Mucosa of stomach (tissue), 1 donor: ENCODE results near the gene KBTBD13.

Experiments
- H3K27me3 ChIP-seq: one replicate; pipeline ENCODE4 v1.7.0; 2013; ENCODE audit warnings: mild to moderate bottlenecking, low read length; ENCODE audit not compliant: control insufficient read depth, insufficient read depth
- H3K36me3 ChIP-seq: one replicate; pipeline ENCODE4 v1.7.0; 2013; ENCODE audit warnings: low read length; ENCODE audit not compliant: control insufficient read depth, insufficient read depth
- H3K4me1 ChIP-seq: one replicate; pipeline ENCODE4 v1.7.0; 2013; ENCODE audit warnings: mild to moderate bottlenecking, low read length; ENCODE audit not compliant: control insufficient read depth, insufficient read depth
- H3K4me3 ChIP-seq: one replicate; pipeline ENCODE4 v1.7.0; 2013; ENCODE audit warnings: low read length
- H3K9ac ChIP-seq: one replicate; pipeline ENCODE4 v1.7.0; 2013; ENCODE audit warnings: mild to moderate bottlenecking, low read length, moderate library complexity
- H3K9me3 ChIP-seq: one replicate; pipeline ENCODE4 v1.7.0; 2013; ENCODE audit warnings: mild to moderate bottlenecking, low read length, moderate library complexity; ENCODE audit not compliant: control insufficient read depth
- donor health status: Pancreatic carcinoma.

Gene KBTBD13

DNA sequence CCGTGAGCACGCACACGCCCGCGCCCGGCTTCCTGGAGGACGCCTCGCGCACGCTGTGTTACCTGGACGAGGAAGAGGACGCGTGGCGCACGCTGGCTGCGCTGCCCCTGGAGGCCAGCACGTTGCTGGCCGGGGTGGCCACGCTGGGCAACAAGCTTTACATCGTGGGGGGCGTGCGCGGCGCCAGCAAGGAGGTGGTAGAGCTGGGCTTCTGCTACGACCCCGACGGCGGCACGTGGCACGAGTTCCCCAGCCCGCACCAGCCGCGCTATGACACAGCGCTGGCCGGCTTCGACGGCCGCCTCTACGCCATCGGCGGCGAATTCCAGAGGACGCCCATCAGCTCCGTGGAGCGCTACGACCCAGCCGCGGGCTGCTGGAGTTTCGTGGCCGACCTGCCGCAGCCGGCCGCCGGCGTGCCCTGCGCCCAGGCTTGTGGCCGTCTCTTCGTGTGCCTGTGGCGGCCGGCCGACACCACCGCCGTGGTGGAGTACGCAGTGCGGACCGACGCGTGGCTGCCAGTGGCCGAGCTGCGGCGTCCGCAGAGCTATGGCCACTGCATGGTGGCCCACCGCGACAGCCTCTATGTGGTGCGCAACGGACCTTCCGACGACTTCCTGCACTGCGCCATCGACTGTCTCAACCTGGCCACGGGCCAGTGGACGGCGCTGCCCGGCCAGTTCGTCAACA lies 890 bp downstream of the KBTBD13 start:
- peaks cover 13% of the 10 kb centered on the region for H3K4me1 ChIP-seq
- H3K9ac ChIP-seq, result no peak overlapping the region
- H3K4me3 ChIP-seq, result no peak overlapping the region
- peaks cover 26% of the 10 kb centered on the region for H3K27me3 ChIP-seq
- no peaks in the 10 kb centered on the region for H3K9me3 ChIP-seq
- H3K36me3 ChIP-seq, result no peaks in the 10 kb centered on the region

DNA sequence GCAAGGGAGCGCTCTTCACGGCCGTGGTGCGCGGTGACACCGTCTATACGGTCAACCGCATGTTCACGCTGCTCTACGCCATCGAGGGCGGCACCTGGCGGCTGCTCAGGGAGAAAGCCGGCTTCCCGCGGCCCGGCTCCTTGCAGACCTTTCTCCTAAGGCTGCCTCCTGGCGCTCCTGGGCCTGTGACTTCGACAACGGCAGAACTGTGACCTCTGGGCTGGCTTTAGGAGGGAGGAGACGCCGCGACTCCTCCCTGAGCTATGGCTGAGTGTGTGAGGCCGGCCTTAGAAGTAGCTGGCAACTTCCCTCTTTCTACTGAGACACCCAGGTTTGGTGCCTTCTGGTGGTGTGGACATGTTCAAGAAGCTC lies 1.4 kb downstream of the KBTBD13 start:
- no peaks in the 10 kb centered on the region for H3K36me3 ChIP-seq
- peaks cover 29% of the 10 kb centered on the region for H3K27me3 ChIP-seq
- H3K4me1 ChIP-seq, result peaks cover 18% of the 10 kb centered on the region
- no peak overlapping the region for H3K9ac ChIP-seq
- no peak overlapping the region for H3K4me3 ChIP-seq
- no peaks in the 10 kb centered on the region for H3K9me3 ChIP-seq

DNA sequence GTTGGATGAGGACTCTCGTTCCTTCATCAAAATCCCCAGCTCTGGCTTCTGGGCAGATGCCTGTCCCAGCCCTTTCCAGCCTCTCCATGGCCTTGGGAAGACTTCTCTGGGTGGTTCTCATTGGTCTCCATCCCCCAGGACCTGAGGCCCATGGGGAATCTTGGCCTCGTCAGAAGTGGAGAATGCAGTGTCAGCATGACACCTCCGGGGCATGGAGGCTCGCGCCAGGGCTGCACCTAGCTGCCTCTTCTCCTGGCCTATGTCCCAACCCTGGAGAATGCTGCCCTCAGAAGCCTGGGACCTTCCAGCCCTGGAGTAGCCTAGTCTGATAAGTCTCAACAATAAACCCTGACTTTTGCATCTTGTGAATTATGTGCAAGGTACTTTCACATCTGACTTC lies 3.0 kb downstream of the KBTBD13 start:
- Histone ChIP-seq H3K36me3 (no peaks in the 10 kb centered on the region), H3K4me1 (peaks cover 20% of the 10 kb centered on the region), H3K27me3 (peaks cover 40% of the 10 kb centered on the region), H3K9ac (no peak overlapping the region), H3K4me3 (no peak overlapping the region), H3K9me3 (no peaks in the 10 kb centered on the region)

DNA sequence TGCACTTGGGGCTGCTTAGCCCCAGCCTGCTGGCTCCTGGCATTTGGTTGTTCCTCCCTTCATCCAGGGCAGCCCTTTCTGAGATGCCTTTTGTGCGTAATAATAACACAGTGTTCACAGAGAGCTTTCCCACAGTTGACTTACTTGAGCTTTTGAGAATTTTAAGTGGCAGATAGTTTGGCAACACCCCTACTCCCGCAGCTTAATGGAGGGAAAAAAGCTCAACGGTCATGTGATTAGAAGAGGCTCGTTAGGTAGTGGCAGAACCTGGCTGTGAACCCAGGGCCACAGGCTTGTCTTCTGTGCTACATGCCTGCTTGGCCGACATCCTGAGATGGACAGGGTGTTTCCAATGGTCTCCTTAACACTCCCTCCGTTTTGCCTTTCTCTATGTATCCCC lies 4.7 kb downstream of the KBTBD13 start:
- Histone ChIP-seq H3K4me3 (no peak overlapping the region), H3K4me1 (peaks cover 20% of the 10 kb centered on the region), H3K27me3 (peaks cover 45% of the 10 kb centered on the region), H3K36me3 (no peaks in the 10 kb centered on the region), H3K9ac (no peak overlapping the region), H3K9me3 (no peaks in the 10 kb centered on the region)

DNA sequence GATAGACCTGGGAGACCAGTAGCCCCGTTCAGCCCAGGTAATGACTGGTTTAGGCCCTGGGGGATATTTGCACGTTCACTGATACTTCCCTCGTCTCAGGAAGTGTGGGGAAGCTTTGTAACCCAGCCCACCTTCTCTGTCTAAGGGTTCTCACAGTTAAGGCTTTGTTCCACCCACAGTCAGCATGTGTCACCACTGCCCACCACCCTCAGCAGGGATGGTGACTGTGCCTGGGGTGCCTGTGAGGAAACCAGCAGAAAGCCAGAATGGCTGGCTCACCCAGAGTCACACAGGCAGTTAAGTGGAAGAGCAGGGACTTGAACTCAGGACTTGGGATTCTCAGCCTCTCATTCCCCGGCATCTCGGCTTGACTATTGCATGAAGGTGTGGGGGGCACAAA lies 5.2 kb downstream of the KBTBD13 start:
- Histone ChIP-seq H3K4me3 (no peak overlapping the region), H3K4me1 (peaks cover 20% of the 10 kb centered on the region), H3K27me3 (peaks cover 40% of the 10 kb centered on the region), H3K9ac (no peak overlapping the region), H3K36me3 (no peaks in the 10 kb centered on the region), H3K9me3 (no peaks in the 10 kb centered on the region)

DNA sequence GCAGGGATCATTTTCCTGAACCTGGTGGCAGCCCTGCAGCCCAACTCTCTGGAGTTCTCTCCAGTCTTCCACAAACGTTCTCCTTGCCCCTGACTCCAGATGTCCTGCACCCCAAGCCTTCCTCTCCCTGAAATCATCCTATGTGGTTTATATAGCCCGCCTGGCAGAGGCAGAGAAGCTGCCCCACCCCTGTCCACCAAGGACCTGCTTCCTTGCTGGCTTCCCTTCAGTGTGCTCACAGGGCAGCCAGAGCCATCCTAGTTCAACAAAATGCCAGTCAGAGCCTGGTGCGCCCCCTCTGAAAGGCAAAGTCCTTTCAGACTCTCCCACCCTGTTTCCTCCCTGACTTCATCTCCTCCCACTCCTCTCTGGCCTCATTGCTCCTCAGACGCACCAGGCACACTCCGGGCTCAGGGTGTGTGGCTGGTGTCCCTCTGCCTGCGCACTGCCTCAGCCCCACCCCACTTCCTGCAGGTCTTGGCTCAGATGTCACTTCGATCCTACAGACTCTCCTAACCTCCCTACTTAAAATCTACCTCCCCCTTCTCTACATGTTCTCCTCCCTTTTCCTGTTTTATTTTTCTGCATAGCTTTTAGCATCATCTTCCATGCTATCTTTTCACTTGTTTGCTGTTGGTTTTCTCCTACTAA lies 5.9 kb downstream of the KBTBD13 start:
- no peaks in the 10 kb centered on the region for H3K36me3 ChIP-seq
- H3K9ac ChIP-seq, result no peak overlapping the region
- H3K4me3 ChIP-seq, result no peak overlapping the region
- H3K9me3 ChIP-seq, result no peaks in the 10 kb centered on the region
- peaks cover 20% of the 10 kb centered on the region for H3K4me1 ChIP-seq
- H3K27me3 ChIP-seq, result peaks cover 33% of the 10 kb centered on the region

DNA sequence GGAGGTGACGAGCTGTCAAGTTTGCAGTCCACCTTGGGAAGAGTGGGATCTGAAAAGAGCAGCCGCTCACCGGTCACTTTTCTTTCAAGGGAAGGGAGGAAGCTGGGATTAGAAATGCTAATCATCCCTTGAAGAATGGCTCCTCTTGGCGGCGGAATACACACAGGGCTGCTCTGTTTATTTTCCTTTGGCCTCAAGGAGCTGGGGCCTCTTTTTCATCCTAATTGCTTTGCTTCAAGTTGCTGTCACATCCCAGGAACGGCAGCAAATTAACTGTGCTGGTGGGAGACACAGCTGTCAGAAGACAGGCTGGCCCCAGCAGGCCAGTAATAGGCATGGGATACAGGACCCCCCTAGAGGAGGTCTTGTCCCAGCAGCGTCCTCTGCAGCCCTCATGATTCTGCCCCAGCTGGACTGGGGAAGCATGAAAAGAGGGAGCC lies 6.7 kb downstream of the KBTBD13 start:
- Histone ChIP-seq H3K9ac (no peak overlapping the region), H3K36me3 (no peaks in the 10 kb centered on the region), H3K9me3 (no peaks in the 10 kb centered on the region), H3K4me1 (peaks cover 13% of the 10 kb centered on the region), H3K4me3 (no peak overlapping the region), H3K27me3 (peaks cover 27% of the 10 kb centered on the region)

DNA sequence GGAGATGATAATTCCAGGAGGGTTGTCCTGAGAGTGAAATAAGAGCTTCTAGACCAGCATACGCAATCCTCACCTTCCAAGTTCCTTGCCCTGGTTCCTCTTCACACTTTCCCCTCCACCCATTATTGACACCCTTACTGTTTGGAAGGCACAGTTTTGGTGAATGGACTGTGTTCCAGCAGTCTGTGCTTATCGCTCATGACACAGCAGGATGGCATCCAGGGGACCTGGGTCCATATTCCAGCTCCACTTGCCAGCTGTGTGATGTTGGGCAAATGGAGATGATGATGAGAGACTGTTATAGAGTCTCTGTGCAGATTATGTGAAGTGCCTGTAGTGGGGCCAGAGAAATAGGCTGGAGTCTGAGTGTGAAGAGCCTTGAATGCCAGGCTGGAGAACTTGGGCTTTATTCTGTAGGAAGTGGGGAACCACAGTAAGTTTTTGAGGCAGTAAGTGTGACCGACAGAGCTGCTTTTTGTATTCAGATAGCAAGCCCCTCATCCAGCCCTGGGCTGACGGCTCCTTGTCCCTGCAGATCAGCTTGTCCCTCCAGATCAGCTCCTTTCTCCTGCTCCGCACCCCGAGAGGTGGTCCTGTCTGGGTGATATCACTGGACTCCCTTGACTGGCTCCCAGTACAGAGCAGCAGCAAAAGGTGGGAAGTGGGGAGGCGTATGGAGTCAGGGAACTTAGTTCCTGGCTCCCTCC lies 8.1 kb downstream of the KBTBD13 start:
- Histone ChIP-seq H3K36me3 (no peaks in the 10 kb centered on the region), H3K9me3 (no peaks in the 10 kb centered on the region), H3K9ac (no peak overlapping the region), H3K4me3 (no peak overlapping the region), H3K4me1 (peaks cover 26% of the 10 kb centered on the region), H3K27me3 (peaks cover 27% of the 10 kb centered on the region)

DNA sequence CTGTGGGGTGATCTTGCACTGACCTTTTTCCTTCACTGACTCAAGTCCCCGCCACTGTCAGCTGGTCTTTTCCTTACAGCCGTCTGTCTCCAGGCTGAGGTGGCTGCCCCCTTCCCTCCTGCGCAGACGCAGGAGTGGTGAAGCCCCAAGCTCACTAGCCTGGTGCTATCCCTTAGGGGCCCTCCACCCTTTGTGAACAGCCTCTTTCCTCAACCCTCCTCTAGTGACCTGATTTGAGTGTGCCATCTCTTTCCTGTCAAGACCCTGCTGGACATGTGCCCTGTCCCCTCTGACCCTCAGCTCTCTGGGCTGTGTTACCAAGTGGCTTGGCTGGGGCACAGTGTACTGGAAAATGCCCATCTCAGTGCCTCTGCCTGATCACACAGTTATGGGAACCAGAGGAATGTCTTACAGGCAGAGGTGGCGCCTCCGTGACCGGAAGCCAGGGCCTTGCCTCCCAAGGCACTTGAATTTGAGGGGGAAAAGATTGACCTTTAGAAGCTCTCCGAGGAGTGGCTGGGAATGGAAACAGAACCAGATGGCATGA lies 8.7 kb downstream of the KBTBD13 start:
- Histone ChIP-seq H3K9ac (no peak overlapping the region), H3K4me3 (no peak overlapping the region), H3K36me3 (no peaks in the 10 kb centered on the region), H3K9me3 (no peaks in the 10 kb centered on the region), H3K27me3 (peaks cover 27% of the 10 kb centered on the region), H3K4me1 (peaks cover 27% of the 10 kb centered on the region)

DNA sequence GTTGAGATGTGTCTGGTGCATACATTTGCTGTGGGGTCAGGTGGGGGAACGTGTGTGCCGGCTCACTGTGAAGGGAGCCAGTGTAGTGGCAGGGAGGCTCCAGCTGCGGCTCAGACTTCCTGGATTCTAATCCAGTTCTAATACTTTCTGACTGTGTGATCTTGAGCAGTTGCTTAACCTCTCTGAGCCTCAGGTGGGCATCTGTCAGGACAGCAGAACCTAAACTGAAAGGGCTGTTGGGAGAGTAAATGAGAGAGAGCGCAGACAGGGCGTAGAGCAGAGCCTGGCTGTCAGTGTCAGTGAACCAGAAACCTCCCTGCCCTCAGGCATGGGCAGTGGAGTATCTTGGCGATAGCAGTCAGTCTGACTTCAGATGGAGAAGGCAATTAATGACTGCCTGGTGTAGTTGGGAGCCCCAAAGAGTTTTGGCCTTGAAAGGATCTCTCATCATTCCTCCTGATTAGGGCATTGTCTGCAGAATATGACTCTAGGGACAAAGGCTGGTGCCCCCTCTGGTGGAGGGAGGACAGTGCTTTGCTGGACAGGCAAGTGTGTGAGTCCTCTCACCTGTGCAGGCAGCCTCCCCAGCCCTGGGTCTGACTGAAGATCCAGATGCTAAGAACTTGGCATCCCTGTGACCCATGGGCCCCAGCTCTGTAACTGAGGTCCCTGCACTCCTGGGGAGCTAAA lies 9.6 kb downstream of the KBTBD13 start:
- H3K27me3 ChIP-seq, result peaks cover 27% of the 10 kb centered on the region
- H3K36me3 ChIP-seq, result no peaks in the 10 kb centered on the region
- peaks cover 27% of the 10 kb centered on the region for H3K4me1 ChIP-seq
- no peak overlapping the region for H3K9ac ChIP-seq
- H3K4me3 ChIP-seq, result no peak overlapping the region
- no peaks in the 10 kb centered on the region for H3K9me3 ChIP-seq

DNA sequence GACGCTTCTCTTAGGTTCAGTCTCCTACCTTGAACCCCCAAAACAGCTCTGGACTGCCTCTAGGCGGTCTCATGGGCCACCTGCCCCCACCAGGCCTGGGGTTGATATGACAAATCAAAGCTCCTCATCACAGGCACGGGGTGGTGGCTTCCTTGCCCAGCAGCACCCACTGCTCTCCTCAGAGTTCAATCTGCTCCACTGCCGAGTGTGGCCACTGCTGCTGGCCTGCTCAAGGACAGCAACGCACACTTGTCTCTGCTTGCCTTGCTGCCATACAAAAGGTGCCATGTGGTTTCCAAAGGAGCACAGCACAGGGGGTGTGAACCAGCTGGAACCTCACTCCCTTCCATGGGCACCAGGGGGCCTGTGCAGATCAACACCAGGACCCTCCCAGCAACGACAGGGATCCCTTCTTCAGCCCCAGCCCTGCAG lies 10.2 kb downstream of the KBTBD13 start:
- peaks cover 27% of the 10 kb centered on the region for H3K4me1 ChIP-seq
- no peak overlapping the region for H3K4me3 ChIP-seq
- no peaks in the 10 kb centered on the region for H3K36me3 ChIP-seq
- H3K9ac ChIP-seq, result no peak overlapping the region
- no peaks in the 10 kb centered on the region for H3K9me3 ChIP-seq
- H3K27me3 ChIP-seq, result peaks cover 24% of the 10 kb centered on the region
